ENCODE measurements around the gene S100Z.

The S100Z gene

DNA sequence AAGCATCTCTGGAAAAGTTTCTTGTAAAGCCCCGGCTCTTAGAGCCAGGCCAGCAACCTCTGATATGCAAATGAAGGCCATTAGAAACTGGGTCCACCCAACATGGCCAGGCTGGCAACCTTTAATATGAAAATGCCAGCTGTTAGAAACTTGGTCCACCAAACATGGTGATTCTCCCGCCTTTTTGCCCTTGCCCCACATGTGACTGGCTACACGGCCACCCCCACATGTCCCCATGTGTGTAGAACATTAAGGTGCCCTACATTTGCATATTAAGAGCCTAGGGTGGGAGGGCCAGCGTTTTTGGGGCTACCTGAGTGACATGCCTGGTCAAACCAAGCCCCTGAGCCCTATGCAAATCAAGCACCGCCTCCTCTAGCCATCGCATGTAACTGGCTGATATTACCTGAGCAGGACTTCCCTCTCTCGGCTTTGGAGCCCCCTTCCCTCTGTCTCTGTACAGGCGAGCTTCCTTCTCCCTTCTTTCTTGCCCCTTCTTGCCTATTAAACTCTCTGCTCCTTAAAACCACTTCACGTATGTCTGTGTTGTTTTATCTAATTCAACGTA, 39.0 kb downstream of the S100Z start:
- TF ChIP-seq TCF12 (IDR thresholded peaks at IDR 0.05; ENCODE audit: low read depth) (no peak), FOXM1 (IDR thresholded peaks at IDR 0.05; ENCODE audit: borderline replicate concordance, low read depth) (no peak), NFIC (IDR thresholded peaks at IDR 0.05) (no peak), MAX (IDR thresholded peaks at IDR 0.05) (no peak)

- TF ChIP-seq RAD21 (IDR thresholded peaks at IDR 0.05; ENCODE audit: low read depth) (no peak), TCF12 (IDR thresholded peaks at IDR 0.05; ENCODE audit: low read depth) (no peak)
Measured at GRCh38 chr5:76893294-76893693, 43.5 kb downstream of the S100Z start.

GRCh38 chr5:76896196-76896595, 46.4 kb downstream of the S100Z start:
- TF ChIP-seq TCF12 (IDR thresholded peaks at IDR 0.05; ENCODE audit: low read depth) (no peak), NFIC (IDR thresholded peaks at IDR 0.05) (no peak), EGR1 (IDR thresholded peaks at IDR 0.05) (no peak), EP300 (IDR thresholded peaks at IDR 0.05; ENCODE audit: borderline replicate concordance) (no peak), CREB1 (IDR thresholded peaks at IDR 0.05; ENCODE audit: low read depth) (no peak), USF1 (IDR thresholded peaks at IDR 0.05) (no peak), TEAD4 (IDR thresholded peaks at IDR 0.05) (no peak), REST (IDR thresholded peaks at IDR 0.05; ENCODE audit: low read depth) (no peak), MAX (IDR thresholded peaks at IDR 0.05) (no peak), FOXM1 (IDR thresholded peaks at IDR 0.05; ENCODE audit: borderline replicate concordance, low read depth) (no peak), RAD21 (IDR thresholded peaks at IDR 0.05; ENCODE audit: low read depth) (no peak), CEBPB (IDR thresholded peaks at IDR 0.05) (no peak), YY1 (IDR thresholded peaks at IDR 0.05; ENCODE audit: low read depth) (no peak), TAF1 (IDR thresholded peaks at IDR 0.05; ENCODE audit: low read depth) (no peak), ZBTB7A (IDR thresholded peaks at IDR 0.05; ENCODE audit: low read depth) (no peak)

DNA sequence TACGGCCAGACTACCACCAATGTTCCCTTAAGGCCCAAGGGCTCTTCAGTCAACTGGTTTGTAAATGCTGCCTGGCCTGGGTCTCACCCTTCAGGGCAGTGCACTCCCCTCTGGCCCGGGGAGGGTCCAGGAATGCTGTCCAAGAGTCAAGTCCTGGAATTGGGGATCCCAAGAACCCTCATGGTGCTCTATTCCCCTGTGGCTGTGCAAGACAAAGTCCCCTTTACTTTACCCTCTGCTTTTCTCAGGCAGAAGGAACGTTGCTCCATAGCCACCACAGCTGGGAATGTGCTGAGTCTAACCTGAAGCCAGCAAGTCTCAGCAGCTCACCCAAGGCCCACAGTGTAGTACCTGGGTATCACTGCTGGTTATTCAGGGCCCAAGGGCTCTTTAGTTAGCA, 51.7 kb downstream of the S100Z start:
- TF ChIP-seq RAD21 (IDR thresholded peaks at IDR 0.05; ENCODE audit: low read depth) (no peak), MAX (IDR thresholded peaks at IDR 0.05) (no peak), REST (IDR thresholded peaks at IDR 0.05; ENCODE audit: low read depth) (no peak), TCF12 (IDR thresholded peaks at IDR 0.05; ENCODE audit: low read depth) (no peak), EP300 (IDR thresholded peaks at IDR 0.05; ENCODE audit: borderline replicate concordance) (no peak), EGR1 (IDR thresholded peaks at IDR 0.05) (no peak), CREB1 (IDR thresholded peaks at IDR 0.05; ENCODE audit: low read depth) (no peak), ZBTB7A (IDR thresholded peaks at IDR 0.05; ENCODE audit: low read depth) (no peak), CEBPB (IDR thresholded peaks at IDR 0.05) (no peak), NFIC (IDR thresholded peaks at IDR 0.05) (no peak), FOXM1 (IDR thresholded peaks at IDR 0.05; ENCODE audit: borderline replicate concordance, low read depth) (no peak), YY1 (IDR thresholded peaks at IDR 0.05; ENCODE audit: low read depth) (no peak), TAF1 (IDR thresholded peaks at IDR 0.05; ENCODE audit: low read depth) (no peak), TEAD4 (IDR thresholded peaks at IDR 0.05) (no peak), USF1 (IDR thresholded peaks at IDR 0.05) (no peak)

GRCh38 chr5:76908166-76908565, 58.4 kb downstream of the S100Z start:
- TF ChIP-seq REST (IDR thresholded peaks at IDR 0.05; ENCODE audit: low read depth) (no peak), YY1 (IDR thresholded peaks at IDR 0.05; ENCODE audit: low read depth) (no peak), TCF12 (IDR thresholded peaks at IDR 0.05; ENCODE audit: low read depth) (no peak), USF1 (IDR thresholded peaks at IDR 0.05) (no peak)
